ENCODE data around the gene GDA.

- TF ChIP-seq CTCF (IDR thresholded peaks at IDR 0.05) = no peak
- no peak for TF ChIP-seq POLR2A (IDR thresholded peaks at IDR 0.05)
These were observed 56.3 kb downstream of the GDA start for GRCh38 chr9:72205513-72205912.

All from esophagus squamous epithelium (tissue), 4 donors.